A673 (cell line): ENCODE results near the gene TMEM129.

Source experiments
- EZH2 ChIP-seq: fragments of 200-600 bp; sonication (generic); IDR thresholded peaks from 2 replicates; pipeline ENCODE4 v1.6.1; 2017; ENCODE audit warnings: borderline replicate concordance, low read depth, mild to moderate bottlenecking, mixed read lengths, antibody characterized with exemption, low read length; ENCODE audit not compliant: poor library complexity, severe bottlenecking
- TF ChIP-seq, protein P1 (sequence below): fragments of 300-800, 200-600 bp; sonication (generic); conservative IDR thresholded peaks from 2 replicates; pipeline ENCODE4 v1.5.1; 2017; ENCODE audit warnings: low read depth, mild to moderate bottlenecking, antibody characterized with exemption, low read length, moderate library complexity, mixed read lengths

DNA sequence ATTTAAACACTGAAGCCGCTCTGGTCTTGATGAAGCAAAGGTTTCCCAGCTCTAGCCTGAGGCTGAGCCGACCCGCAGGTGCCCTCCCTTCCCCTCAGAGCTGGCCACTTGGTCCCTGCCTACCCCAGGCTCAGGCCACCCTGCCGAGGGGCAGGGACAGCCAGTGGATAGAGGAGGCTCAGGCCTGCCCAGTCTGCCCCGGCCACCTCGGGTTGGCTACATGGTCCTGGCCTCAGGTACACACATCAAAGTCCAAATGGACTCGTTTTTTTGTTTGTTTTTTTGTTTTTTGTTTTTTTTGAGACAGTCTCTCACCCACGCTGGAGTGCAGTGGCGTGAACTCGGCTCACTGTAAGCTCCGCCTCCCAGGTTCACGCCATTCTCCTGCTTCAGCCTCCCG lies 24.0 kb upstream of the TMEM129 start:
- TF ChIP-seq, protein P1, sequence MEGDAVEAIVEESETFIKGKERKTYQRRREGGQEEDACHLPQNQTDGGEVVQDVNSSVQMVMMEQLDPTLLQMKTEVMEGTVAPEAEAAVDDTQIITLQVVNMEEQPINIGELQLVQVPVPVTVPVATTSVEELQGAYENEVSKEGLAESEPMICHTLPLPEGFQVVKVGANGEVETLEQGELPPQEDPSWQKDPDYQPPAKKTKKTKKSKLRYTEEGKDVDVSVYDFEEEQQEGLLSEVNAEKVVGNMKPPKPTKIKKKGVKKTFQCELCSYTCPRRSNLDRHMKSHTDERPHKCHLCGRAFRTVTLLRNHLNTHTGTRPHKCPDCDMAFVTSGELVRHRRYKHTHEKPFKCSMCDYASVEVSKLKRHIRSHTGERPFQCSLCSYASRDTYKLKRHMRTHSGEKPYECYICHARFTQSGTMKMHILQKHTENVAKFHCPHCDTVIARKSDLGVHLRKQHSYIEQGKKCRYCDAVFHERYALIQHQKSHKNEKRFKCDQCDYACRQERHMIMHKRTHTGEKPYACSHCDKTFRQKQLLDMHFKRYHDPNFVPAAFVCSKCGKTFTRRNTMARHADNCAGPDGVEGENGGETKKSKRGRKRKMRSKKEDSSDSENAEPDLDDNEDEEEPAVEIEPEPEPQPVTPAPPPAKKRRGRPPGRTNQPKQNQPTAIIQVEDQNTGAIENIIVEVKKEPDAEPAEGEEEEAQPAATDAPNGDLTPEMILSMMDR, result no peak
- TF ChIP-seq EZH2, result no peak
